ENCODE measurements around the gene SETBP1.

The SETBP1 gene

GRCh38 chr18:44997174-44997573 is 316.5 kb downstream of the SETBP1 start:
- Histone ChIP-seq H3K9ac (no peak overlapping the region), H3K4me3 (no peak overlapping the region), H3K27me3 (no peaks in the 10 kb centered on the region), H3K4me2 (no peak overlapping the region), H4K20me1 (no peaks in the 10 kb centered on the region), H3K27ac (no peak overlapping the region), H3K9me3 (peaks cover 4% of the 10 kb centered on the region), H3K36me3 (no peaks in the 10 kb centered on the region), H3K4me1 (peaks cover 5% of the 10 kb centered on the region; the same call in 1 of the 2 replicates)
- TF ChIP-seq Cebpa-rat (IDR thresholded peaks at IDR 0.05), result no peak

GRCh38 chr18:44998360-44998759 is 317.7 kb downstream of the SETBP1 start:
- Histone ChIP-seq H3K9me3 (peaks cover 4% of the 10 kb centered on the region), H4K20me1 (no peaks in the 10 kb centered on the region), H3K4me2 (no peak overlapping the region), H3K9ac (no peak overlapping the region), H3K36me3 (no peaks in the 10 kb centered on the region), H3K4me1 (peaks cover 5% of the 10 kb centered on the region; the same call in 1 of the 2 replicates), H3K27ac (no peak overlapping the region), H3K4me3 (no peak overlapping the region), H3K27me3 (no peaks in the 10 kb centered on the region)
- TF ChIP-seq Cebpa-rat (IDR thresholded peaks at IDR 0.05), result no peak

GRCh38 chr18:45004546-45005080 is 323.9 kb downstream of the SETBP1 start:
- H4K20me1 ChIP-seq, result no peaks in the 10 kb centered on the region
- H3K27ac ChIP-seq, result no peak overlapping the region
- H3K27me3 ChIP-seq, result no peaks in the 10 kb centered on the region
- no peak overlapping the region for H3K4me2 ChIP-seq
- no peak overlapping the region for H3K9ac ChIP-seq
- no peak for TF ChIP-seq Cebpa-rat (IDR thresholded peaks at IDR 0.05)
- H3K9me3 ChIP-seq, result peaks cover 4% of the 10 kb centered on the region; the same call in 1 of the 2 replicates
- peaks cover 20% of the 10 kb centered on the region for H3K4me1 ChIP-seq
- H3K36me3 ChIP-seq, result no peaks in the 10 kb centered on the region
- no peak overlapping the region for H3K4me3 ChIP-seq

GRCh38 chr18:45006934-45007333 is 326.2 kb downstream of the SETBP1 start:
- Histone ChIP-seq H3K9ac (no peak overlapping the region), H3K27ac (no peak overlapping the region), H3K4me3 (no peak overlapping the region), H3K9me3 (peaks cover 4% of the 10 kb centered on the region; the same call in 1 of the 2 replicates), H4K20me1 (no peaks in the 10 kb centered on the region), H3K4me2 (no peak overlapping the region), H3K4me1 (peaks cover 43% of the 10 kb centered on the region), H3K27me3 (no peaks in the 10 kb centered on the region), H3K36me3 (no peaks in the 10 kb centered on the region)
- no peak for TF ChIP-seq Cebpa-rat (IDR thresholded peaks at IDR 0.05)

GRCh38 chr18:45007531-45007930 is 326.8 kb downstream of the SETBP1 start:
- Histone ChIP-seq H4K20me1 (no peaks in the 10 kb centered on the region), H3K9ac (no peak overlapping the region), H3K4me2 (peak overlapping the region; percentile 78), H3K27ac (no peak overlapping the region), H3K9me3 (peaks cover 4% of the 10 kb centered on the region; the same call in 1 of the 2 replicates), H3K27me3 (no peaks in the 10 kb centered on the region), H3K4me1 (peaks cover 47% of the 10 kb centered on the region), H3K36me3 (no peaks in the 10 kb centered on the region), H3K4me3 (no peak overlapping the region)
- no peak for TF ChIP-seq Cebpa-rat (IDR thresholded peaks at IDR 0.05)

- Histone ChIP-seq H3K9me3 (peaks cover 4% of the 10 kb centered on the region; the same call in 1 of the 2 replicates), H3K4me3 (peak overlapping the region; percentile 20; the same call in 1 of the 2 replicates), H4K20me1 (no peaks in the 10 kb centered on the region), H3K36me3 (no peaks in the 10 kb centered on the region), H3K27me3 (no peaks in the 10 kb centered on the region), H3K4me1 (peaks cover 59% of the 10 kb centered on the region), H3K4me2 (peak overlapping the region; percentile 78), H3K27ac (peak overlapping the region; percentile 62), H3K9ac (no peak overlapping the region)
- TF ChIP-seq Cebpa-rat (IDR thresholded peaks at IDR 0.05), result no peak
Observed at GRCh38 chr18:45008694-45009413, 328.2 kb downstream of the SETBP1 start.

GRCh38 chr18:45009756-45010155 is 329.1 kb downstream of the SETBP1 start:
- no peak overlapping the region for H3K4me3 ChIP-seq
- peak overlapping the region; percentile 78 for H3K4me2 ChIP-seq
- H3K4me1 ChIP-seq, result peaks cover 68% of the 10 kb centered on the region
- peaks cover 4% of the 10 kb centered on the region; the same call in 1 of the 2 replicates for H3K9me3 ChIP-seq
- H3K27ac ChIP-seq, result peak overlapping the region; percentile 62
- H4K20me1 ChIP-seq, result no peaks in the 10 kb centered on the region
- H3K9ac ChIP-seq, result no peak overlapping the region
- no peak for TF ChIP-seq Cebpa-rat (IDR thresholded peaks at IDR 0.05)
- no peaks in the 10 kb centered on the region for H3K27me3 ChIP-seq
- H3K36me3 ChIP-seq, result no peaks in the 10 kb centered on the region

GRCh38 chr18:45012286-45012685 is 331.6 kb downstream of the SETBP1 start:
- H3K27me3 ChIP-seq, result no peaks in the 10 kb centered on the region
- H3K4me3 ChIP-seq, result no peak overlapping the region
- no peak overlapping the region for H3K27ac ChIP-seq
- TF ChIP-seq Cebpa-rat (IDR thresholded peaks at IDR 0.05), result no peak
- H3K9ac ChIP-seq, result no peak overlapping the region
- no peaks in the 10 kb centered on the region for H3K36me3 ChIP-seq
- no peak overlapping the region; the same call in 1 of the 2 replicates for H3K4me2 ChIP-seq
- no peaks in the 10 kb centered on the region for H3K9me3 ChIP-seq
- H3K4me1 ChIP-seq, result peaks cover 92% of the 10 kb centered on the region
- no peaks in the 10 kb centered on the region for H4K20me1 ChIP-seq

GRCh38 chr18:45014047-45014501 is 333.4 kb downstream of the SETBP1 start:
- Histone ChIP-seq H3K27me3 (no peaks in the 10 kb centered on the region), H3K27ac (peak overlapping the region; percentile 51), H3K4me3 (no peak overlapping the region), H3K4me1 (peaks cover 82% of the 10 kb centered on the region), H3K4me2 (peak overlapping the region; percentile 83), H3K9me3 (no peaks in the 10 kb centered on the region), H3K9ac (no peak overlapping the region), H4K20me1 (no peaks in the 10 kb centered on the region), H3K36me3 (no peaks in the 10 kb centered on the region)
- no peak for TF ChIP-seq Cebpa-rat (IDR thresholded peaks at IDR 0.05)

- peak overlapping the region; percentile 69 for H3K27ac ChIP-seq
- no peaks in the 10 kb centered on the region for H3K36me3 ChIP-seq
Observed at GRCh38 chr18:45015788-45016128, 335.1 kb downstream of the SETBP1 start.

More at GRCh38 chr18:45015788-45016128, 335.1 kb downstream of the SETBP1 start:
- Histone ChIP-seq H3K4me1 (peaks cover 66% of the 10 kb centered on the region), H3K4me3 (peak overlapping the region; percentile 55), H3K9me3 (no peaks in the 10 kb centered on the region), H3K27me3 (no peaks in the 10 kb centered on the region), H4K20me1 (no peaks in the 10 kb centered on the region), H3K9ac (peak overlapping the region; percentile 65), H3K4me2 (peak overlapping the region; percentile 83)
- no peak for TF ChIP-seq Cebpa-rat (IDR thresholded peaks at IDR 0.05)
